ENCODE data around the gene H19.

H19 gene

DNA sequence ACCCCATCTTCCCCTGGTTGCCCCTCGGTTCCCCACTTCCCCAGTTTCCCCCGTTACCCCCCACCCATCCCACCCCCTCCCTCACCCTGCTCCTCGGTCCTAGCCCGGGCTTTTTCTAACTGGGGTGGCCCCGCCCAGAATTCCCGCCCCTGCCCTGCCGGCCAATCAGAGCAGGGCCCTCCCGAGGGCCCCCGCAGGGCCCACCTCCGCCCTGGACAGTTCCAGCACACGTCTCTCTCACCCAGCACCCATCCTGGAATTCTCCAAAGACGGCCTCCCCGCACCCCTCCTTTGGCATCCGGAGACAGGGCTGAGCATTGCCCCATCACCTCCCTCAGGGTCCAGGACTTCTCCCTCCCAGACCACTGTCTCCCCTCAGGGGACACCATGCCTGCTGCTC is at the start of gene H19:
Gene H19, minus strand, starts transcription at position 88 of the 400 bp plus-strand sequence.
- DNase-seq, result no peak

GRCh38 chr11:2041963-2042362 is 44.3 kb upstream of the H19 start:
- no peak for DNase-seq

DNA sequence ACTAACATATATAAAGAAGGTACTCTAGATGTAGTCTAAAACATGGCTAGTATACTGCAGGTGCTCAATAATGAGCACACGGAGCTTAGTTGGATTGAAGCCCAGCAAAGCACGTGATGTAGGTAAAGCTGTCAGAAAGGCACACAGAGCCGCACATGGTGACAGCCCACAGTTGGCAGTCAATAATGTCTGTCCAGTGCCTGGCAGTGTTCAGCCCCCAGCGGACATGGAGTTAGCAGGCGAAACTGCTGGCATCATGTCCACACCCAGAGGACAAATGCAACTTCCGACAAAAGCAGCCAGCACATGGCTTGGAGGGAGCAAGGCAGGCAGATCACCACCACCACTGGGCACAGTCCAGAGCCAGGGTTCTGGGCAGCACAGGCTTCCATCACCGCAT is 43.5 kb upstream of the H19 start:
- DNase-seq, result no peak

DNA sequence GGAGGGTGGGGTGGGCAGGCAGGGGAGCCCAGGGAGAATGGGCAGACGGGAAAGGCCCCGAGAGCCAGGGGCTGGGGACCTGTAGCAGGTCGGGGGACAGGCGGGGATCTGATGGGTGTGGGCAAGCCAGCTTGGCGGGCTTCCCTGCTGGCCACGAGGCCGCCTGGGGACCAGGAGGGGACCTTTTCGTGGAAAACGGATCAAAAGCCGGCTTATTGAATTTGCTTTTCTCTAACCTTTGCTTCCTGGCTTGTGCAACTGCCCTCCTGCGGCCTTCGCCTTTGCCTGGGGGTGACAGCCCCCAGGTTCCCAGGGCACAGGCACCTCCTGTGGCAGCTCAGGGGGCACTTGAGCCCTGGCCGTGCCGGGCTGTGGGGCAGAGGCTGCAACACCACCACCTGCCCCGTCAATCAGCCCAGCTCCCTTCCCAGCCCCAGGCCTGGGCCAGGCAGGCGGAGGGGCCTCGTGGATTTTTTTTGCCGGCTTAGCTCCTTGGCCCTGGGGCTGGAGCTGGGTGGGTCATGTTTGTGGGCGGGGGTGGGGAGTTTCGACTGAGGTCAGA is 41.6 kb upstream of the H19 start:
- no peak for DNase-seq

GRCh38 chr11:2036863-2037486 is 39.3 kb upstream of the H19 start:
- DNase-seq, result no peak

DNA sequence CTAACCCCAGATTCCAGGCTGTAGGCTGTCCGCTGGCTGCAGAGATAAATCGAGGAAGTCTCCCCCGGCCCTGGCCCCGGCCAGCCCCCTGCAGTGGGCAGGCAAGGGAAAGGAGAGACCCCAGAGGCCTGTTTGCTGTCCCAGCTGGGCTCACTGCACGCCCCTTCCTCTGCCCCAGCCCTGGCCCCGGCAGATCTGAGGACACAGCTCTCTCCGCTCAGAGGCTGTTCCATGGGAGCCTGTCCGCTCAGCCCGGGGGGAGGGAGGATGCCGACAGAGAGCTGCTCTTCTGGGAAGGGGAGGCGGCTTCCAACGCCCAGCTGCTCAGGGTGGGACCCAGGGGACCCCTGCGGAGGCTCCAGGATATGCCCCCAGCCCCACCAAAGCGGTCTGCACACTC is 37.7 kb upstream of the H19 start:
- DNase-seq, result no peak

GRCh38 chr11:2031058-2031457 is 33.4 kb upstream of the H19 start:
- DNase-seq, result no peak

GRCh38 chr11:2027708-2028107 is 30.1 kb upstream of the H19 start:
- no peak for DNase-seq

- DNase-seq, result no peak
These were observed 17.4 kb upstream of the H19 start for GRCh38 chr11:2015025-2015424.

GRCh38 chr11:2012440-2012839 is 14.8 kb upstream of the H19 start:
- no peak for DNase-seq

GRCh38 chr11:2004466-2004865 is 6.8 kb upstream of the H19 start:
- no peak for DNase-seq

- no peak for DNase-seq
These were observed 5.2 kb upstream of the H19 start for GRCh38 chr11:2002807-2003206.

GRCh38 chr11:2002042-2002776 is 4.6 kb upstream of the H19 start:
- no peak for DNase-seq

DNA sequence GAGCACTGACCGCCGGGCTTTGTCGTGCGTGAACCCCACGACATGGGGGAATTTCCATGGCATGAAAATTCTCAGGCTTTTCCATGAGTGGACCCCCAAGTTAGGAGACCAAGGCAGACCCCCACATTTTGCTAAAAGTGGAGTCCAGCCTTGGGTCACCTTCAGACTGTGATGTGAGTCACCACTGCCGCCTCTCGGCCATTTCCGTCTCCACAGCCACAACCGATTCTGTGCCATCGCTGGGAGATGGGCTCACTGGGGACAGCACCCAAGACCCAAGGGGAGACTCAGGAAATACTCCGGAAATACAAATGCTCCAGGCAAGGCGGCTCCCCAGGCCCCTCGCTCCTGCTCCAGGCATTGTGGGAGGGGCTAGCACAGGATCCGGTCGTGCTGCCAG is 1.2 kb upstream of the H19 start:
- no peak for DNase-seq

DNA sequence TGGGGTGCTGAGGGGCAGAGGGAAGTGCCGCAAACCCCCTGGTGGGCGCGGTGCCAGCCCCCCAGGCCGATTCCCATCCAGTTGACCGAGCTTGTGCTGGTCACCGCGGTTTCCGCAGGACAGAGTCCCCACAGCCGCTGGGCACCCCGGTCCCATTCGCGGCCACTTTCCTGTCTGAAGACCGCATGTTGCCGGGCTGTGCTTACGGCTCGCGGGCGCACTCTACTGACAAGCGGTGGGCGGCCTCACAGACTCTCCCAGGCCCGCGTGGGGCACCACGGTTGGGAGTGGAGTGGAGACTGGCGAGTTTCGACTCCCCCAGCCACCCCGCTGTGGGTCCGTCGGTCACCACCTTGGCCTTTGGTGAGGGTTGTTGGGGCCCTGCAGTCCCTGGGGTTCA is 648 bp upstream of the H19 start:
- DNase-seq, result no peak

DNA sequence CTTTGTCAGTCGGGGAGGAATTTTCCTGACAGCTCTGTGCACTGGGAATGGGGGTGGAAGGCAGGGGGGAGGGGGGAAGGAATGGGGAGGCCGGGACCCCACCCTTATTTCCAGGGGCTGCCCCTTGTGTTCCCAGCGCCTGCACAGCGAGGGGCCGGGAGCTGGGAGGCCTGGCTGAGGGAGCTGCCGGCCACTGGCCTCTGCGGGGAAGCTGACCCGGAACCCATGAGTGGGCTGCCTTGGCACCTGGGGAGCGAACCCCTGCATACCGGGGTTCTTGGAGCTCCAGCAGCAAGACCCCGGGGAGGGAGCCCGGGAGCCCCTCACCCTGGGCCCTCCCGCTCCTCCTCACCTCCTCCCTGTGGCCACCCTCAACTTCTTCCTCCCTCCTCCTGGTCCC is 3.5 kb downstream of the H19 start:
- no peak for DNase-seq

- no peak for DNase-seq
These were observed 5.5 kb downstream of the H19 start for GRCh38 chr11:1992111-1992510.

GRCh38 chr11:1990872-1991578 is 6.6 kb downstream of the H19 start:
- no peak for DNase-seq

DNA sequence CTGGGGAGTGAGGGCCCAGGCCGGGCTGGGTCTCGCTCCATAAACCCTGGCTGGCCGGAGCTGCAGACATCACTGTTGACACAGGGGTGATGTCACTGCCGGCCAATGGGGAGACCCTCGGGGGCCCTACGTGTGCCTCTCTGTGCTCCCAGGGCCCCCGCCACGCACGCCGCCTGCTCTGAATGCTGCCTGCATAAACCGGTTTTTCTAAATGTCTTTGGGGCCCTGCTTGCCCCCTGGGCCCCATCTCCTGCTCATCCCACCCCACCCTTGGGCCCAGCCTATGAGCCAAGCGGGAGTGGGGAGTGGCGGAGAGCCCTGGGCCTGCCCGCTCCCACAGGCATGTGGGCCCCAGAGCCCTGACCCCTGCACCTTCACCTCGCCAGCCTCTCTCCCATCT is 7.7 kb downstream of the H19 start:
- no peak for DNase-seq

- no peak for DNase-seq
These were observed 8.8 kb downstream of the H19 start for GRCh38 chr11:1988667-1989317.

DNA sequence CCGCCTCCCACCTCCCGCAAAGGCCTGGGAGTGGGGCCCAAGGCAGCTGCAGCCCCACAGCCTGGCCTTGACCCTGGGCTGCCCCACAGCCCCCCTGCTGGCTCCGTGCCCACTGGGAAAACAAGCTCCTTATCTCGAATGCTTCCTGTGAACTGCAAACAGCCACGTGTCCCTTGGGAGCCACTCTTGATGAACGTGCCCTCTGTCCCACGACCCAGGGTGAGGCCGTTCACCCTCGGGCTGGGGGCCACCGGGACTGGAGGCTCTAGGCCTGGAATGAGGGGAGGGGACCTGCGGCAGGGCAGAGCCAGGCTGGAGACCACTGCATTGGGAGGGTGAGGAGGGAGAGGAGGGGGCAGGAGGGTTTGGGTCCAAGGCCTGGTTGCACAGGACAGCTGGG is 9.5 kb downstream of the H19 start:
- DNase-seq, result no peak

- no peak for DNase-seq
These were observed 10.6 kb downstream of the H19 start for GRCh38 chr11:1987024-1987423.

- no peak for DNase-seq
These were observed 14.1 kb downstream of the H19 start for GRCh38 chr11:1983601-1983961.

Data from CD4-positive, alpha-beta T cell treated with Interleukin-6 for 4 hours (primary cell).